ENCODE results near the gene UBE2G1.
"Not testable (repeated sequence)": the region's sequence is repeated elsewhere in the genome, so short reads cannot be mapped to it uniquely, and the experiment has no call there.

UBE2G1 gene

DNA sequence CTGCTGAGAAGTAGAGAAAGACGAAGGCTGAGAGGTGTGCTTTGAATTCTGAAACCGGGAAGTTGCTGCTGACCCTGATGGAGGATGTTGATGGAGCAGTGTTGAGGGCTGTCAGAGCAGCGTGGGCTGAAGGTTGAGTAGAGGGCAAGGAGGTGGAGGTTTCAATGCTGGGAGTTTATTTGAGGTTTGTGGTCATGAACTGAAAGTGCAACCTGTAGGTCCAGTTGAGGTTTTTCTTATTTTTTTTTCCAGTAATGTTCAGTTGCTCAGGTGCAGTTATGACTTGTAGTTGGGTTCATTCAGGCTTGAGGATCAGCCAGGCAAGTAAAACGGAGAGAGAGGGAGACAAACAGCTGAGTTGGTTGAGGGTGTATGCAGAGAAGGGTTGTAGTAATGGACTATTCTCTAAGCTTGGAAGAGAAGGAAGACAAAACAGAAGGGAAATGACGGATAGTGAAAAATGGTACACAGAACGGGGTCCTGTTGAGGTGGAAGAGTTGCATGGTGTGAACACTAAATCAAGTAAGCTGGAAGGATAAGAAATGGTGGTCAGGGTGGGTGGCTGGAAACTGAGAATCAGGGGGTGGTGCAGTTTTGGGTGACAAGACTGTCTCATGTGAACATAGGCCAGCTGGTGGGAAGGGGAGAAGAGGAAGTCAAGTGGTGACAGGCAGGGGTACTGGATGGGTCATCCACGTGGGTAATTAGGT, 8.7 kb upstream of the UBE2G1 start:
- DNase-seq = no peak

DNA sequence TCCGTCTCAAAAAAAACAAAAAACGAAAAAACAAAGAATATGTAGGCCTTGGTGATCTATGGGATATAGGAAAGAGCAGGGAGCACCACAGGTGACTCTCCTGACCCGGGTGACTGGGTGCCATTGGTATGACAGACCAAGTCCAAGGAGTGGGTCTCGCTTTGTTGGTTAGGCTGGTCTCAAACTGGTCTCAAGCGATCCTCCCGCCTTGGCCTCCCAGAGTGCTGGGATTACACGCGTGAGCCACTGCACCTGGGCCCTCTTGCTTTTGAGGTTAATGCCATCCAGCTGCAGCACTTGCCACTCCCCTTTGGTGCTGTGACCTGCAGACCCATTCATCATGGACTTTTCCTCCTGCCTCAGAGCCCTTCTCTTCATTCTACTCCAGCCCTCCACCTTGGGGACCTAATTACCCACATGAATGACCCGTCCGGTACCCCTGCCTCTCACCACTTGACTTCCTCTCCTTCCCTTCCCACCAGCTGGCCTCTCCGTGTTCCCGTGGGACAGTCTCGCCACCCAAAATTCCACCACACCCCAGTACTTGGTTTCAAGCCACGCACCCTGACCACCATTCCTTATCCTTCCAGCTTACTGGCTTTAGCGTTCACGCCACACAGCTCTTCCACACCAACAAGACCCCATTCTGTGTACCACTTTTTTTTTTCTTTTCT, 3.2 kb upstream of the UBE2G1 start:
- DNase-seq = no peak

DNA sequence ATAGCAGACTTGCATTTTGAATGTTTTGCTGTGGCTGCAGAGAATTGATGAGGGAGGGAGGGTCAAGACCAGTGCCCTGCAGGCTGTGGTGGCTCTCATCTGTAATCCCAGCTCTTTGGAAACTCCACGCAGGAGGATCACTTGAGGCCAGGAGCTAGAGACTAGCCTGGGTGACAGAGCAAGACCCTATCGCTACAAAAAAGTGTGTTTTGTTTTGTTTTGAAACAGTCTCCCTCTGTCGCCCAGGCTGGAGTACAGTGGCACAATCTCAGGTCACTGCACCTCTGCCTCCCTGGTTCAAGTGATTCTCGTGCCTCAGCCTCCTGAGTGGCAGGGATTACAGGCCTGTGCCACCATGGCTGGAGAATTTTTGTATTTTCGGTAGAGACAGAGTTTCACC, 1.9 kb upstream of the UBE2G1 start:
- DNase-seq = no peak

DNA sequence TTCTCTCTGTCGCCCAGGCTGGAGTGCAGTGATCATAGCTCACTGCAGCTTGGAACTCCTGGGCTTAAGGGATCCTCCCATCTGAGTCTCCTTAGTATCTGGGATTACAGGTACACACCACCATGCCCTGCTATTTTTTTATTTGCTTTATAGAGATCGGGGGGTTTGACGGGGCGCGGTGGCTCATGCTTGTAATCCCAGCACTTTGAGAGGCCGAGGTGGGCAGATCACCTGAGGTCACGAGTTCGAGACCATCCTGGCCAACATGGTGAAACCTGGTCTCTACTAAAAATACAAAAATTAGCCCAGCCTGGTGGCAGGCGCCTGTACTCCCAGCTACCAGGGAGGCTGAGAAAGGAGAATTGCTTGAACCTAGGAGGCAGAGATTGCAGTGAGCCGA, 702 bp upstream of the UBE2G1 start:
- DNase-seq = not testable (repeated sequence)

DNA sequence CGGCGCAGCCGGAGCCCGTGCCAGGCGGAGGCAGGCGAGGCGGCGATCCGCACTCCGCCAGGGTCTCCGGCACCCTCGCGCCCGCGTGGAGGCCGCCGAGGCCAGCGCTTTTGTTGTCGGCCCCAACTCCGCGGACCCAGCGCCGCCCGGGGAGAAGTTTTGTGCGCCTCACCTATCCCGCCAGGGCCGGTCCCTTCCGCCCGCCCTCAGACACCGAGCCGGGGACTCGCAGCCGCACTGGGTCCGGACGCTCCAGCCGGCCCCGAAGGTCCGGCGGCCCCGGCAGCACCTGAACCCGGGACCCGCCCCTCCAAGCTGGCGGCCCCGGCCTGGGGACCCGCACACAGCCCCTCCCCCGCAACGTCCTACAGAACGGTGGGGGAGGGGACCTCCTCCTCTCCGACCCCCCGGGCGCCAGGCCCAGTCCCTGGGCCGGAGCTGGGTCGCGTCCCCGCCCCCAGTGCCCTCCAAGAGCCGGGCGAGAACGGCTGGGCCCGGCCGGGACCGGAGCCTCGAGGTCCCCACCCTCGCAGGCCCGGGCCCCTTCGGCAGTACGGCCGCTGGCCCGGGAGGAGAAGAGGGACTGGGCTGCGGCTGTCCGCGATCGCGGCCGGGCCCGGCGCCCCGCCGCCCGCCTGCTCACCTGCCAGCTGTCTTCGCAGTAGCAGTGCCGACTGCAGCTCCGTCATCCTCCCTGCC, 698 bp downstream of the UBE2G1 start:
- no peak for DNase-seq

DNA sequence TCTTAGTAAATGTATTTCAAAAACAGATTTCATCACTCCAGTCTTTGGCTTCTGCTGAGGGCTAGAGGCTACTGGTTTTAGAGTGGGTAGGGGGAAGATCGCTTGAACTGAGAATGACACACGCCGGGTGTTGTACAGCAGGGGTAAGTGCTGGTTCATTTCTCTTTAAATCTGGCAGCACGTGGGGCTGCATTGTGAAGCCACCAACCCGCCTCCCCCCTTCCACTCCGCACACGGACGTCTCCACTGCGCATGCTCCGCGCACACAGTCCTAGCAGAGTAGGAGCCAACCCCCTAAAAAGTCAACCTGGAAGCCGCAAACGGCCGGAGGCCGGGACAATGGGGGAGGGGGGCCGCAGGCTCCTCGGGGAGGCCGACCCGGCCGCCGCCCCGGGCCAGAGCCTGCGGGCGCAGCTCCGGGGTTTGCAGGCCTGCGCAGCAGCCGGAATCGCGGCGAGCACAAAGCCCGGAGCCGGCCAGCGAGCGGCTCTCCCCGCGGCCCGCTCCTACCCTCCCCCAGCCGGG, 1.3 kb downstream of the UBE2G1 start:
- DNase-seq = peak; percentile 89

DNA sequence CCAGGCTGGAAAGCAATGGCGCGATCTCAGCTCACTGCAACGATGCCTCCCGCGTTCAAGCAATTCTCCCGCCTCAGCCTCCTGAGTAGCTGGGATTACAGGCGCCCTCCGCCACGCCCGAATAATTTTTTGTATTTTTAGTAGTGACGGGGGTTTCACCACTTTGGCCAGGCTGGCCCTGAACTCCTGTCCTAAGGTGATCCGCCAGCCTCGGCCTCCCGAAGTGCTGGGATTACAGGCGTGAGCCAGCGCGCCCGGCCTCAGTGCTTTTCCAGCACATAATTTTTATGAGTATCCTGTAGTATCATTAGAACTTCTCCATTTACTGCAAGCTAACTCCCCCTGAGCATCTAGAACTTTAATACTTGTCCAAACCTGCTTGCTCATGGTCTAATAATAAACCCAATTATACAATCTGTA, 1.8 kb downstream of the UBE2G1 start:
- no peak for DNase-seq

DNA sequence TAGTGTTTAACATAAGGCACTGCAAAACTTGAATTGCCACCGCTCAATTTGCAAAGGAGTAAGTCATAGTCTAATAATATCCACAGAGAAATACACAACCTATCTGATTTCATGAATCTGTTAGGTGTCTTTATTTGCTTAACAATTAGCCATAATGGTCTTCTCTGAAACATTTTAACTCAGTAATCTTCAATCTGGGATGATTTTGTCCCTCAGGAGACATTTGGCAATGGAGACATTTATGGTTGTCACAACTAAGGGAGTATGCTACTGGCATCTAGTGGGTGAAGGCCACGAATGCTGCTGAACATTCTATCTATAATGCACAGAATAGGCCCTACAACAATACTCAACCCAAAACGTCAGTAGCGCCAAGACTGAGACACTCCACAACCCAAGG, 4.3 kb downstream of the UBE2G1 start:
- DNase-seq = no peak

DNA sequence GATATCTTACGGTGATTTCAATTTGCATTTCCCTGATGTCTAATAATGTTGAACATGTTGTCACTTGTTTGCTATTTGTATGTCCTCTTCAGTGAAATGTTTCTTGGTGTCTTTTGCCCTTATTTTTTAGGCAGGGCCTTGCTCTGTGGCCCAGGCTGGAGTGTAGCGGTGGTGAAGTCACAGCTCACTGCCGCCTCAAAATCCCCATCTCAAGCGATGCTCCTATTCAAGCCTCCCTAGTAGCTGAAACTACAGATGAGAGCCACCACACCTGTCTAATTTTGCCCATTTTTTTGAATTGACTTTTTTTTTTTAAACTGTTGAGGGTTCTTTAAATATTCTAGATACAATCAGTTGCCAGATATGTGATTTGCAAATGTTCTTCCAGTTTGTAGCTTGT, 8.3 kb downstream of the UBE2G1 start:
- no peak for DNase-seq

DNA sequence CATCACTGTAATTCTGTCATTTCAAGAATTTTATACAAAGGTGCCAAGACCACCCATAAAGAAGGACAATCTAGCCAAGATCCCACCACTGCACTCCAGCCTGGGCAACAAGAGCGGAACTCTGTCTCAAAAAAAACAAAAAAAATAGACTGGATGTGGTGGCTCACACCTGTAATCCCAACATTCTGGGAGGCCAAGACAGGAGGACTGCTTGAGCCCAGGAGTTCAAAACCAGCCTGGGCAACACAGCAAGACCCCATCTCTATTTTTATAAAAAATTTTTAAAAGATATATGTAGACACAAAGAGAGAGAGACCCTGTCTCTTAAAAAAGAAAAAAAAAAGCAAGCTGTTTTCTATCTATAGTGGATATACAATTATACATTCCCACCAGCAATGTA, 8.8 kb downstream of the UBE2G1 start:
- no peak for DNase-seq

DNA sequence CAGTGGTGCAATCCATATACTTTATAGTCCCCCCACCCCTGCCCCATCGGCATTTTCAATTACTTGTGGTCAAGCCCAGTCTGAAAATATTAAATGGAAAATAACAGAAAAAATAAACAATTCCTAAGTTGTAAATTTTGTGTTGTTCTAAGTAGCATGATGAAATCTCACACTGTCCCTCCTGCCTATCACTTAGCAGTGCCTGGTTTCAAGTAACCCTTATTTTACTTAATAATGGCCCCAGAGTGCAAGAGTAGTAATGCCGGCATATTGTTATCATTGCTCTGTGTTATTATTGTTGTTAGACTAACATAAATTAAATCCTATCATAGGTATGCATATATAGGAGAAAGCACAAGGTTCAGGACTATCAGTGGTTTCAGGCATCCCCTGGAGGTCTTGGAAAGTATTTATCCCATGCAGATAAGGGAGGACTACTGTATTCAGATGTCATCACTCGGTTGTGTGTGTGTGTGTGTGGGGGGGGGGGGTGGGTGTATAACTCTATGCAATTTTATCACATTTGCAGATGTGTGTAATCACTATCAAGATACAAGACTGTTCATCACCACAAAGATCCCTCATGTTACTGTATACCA, 9.3 kb downstream of the UBE2G1 start:
- no peak for DNase-seq

DNA sequence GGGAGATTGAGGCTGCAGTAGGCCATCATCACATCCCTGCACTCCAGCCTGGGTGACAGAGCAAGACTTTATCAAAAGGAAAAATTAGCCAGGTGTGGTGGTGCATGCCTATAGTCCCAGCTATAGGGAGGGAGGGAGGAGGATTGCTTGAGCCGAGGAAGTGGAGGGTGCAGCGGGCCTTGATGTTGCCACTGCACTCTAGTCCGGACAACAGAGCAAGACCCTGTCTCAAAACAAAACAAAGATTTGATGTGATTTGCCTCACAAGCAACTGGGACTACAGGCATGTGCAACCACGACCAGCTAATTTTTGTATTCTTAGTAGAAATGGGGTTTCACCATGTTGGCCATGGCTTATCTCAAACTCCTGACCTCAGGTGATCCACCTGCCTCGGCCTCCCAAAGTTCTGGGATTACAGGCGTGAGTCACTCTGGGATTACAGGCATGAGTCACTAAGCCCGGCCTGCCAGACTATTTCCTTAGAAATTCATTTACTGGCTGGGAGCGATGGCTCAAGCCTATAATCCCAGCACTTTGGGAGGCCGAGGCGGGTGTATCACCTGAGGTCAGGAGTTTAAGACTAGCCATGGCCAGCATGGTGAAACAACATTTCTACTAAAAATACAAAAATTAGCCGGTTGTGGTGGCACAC, 11.5 kb downstream of the UBE2G1 start:
- no peak for DNase-seq

DNA sequence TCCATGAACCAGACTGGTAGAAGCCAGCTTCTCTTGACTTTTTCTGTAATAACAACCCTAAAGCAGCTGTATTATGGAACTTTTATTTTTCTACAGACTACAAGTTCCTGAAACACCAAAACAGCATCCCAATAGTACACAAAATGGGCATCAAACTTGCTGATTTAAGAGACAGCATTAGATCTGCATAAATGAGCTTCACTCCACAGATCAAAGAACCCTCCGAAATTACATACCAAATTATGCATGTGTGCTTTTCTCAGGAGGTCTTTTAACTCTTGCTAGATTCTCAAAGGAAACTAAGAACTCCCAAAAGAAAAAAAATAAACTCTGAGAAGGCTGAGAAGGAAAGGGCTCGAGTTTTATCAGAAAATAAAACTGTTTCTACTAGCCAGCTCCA, 12.3 kb downstream of the UBE2G1 start:
- DNase-seq = no peak

DNA sequence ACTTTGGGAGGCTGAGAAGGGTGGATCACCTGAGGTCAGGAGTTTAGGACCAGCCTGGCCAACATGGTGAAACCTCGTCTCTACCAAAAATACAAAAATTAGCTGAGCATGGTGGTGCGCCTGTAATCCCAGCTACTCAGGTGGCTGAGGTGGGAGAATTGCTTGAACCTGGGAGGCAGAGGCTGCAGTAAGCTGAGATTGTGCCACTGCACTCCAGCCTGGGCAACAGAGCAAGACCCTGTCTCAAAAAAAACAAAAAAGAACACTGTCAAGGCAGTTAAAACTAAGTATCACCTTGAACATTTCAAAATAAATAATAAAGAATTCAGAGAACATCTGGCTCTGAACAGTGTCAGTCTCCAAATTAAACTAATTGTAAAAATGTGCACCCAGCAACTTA, 16.3 kb downstream of the UBE2G1 start:
- DNase-seq = not testable (repeated sequence)

DNA sequence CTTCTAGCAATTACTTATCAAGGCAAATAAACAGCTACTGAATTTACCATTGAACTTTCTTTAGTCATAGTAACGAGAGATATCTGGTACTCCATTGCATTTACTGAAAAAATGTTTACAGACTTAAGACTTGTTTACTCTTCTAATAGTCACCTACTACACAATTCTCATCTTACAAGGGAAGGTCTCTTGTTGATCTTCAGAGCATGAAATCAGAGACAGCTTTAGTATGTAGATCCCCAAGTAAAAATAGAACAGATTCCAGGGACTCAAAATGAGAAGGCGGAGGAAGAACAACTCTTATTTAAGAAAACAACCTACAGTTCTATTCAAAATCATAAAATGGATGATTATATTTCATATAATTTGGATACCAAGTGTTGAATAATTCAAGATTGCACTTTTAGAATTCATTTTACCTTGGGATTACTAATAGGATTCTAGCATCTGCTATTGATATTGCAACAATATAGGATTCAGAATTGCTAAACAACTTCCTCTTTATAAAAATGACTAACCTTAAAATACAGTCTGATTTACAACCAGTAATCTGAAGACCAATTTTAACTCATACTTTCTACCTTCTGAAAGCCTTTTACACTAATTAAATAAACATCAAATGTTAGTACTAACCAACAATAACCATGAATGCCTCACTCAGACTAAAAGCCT, 20.8 kb downstream of the UBE2G1 start:
- no peak for DNase-seq

DNA sequence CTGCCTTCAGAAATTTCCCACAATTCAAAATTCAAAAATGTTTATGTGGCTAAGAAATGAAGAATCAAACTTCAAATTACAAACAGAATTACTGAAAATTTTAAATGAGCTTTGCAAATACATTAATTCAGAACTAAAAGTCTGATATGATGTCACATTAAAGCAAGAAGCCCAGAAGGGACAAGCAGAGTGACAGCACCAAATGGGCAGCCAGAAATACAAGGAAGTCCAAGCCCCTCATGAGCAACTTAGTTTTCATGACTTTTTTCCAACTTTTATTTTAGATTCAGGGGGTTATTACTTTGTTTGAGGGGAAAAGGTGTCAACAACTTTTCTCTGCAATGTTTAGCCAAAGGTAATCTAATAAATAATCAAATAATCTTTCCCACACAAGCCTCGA, 21.5 kb downstream of the UBE2G1 start:
- DNase-seq = no peak

DNA sequence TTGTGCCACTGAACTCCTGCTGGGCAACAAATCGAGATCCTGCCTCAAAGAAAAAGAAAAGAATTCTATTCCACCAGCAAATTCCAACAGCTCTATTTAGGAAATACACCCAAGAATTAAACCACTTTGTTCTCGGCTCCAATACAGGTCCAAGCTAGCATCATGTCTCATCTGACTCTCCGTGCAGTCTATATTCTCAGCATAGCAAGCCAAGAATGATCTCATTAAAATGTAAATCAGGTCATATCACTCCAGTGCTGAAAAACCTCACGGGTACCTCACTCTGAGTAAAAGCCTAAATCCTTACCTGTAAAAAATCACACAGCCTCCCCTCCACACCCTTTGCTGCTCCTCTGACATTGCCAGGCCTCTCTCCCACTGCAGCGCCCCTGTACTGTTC, 23.9 kb downstream of the UBE2G1 start:
- DNase-seq = no peak

DNA sequence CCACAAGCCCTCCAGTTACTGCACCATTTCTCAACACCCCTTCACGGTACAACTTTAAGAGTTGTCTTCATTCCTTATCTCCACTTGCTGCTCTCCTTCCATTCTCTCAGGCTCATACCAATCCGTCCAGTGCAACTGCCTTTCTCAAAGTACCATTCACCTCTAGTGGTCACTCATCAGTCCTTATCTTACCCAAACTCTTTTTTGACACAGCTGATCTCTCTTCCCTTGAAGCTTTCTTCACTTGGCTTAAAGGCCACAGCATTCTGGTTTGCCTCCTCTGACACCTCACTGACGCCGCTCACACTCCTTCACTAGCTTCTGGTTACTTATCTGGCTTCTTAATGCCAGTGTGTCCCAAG, 24.9 kb downstream of the UBE2G1 start:
- no peak for DNase-seq

DNA sequence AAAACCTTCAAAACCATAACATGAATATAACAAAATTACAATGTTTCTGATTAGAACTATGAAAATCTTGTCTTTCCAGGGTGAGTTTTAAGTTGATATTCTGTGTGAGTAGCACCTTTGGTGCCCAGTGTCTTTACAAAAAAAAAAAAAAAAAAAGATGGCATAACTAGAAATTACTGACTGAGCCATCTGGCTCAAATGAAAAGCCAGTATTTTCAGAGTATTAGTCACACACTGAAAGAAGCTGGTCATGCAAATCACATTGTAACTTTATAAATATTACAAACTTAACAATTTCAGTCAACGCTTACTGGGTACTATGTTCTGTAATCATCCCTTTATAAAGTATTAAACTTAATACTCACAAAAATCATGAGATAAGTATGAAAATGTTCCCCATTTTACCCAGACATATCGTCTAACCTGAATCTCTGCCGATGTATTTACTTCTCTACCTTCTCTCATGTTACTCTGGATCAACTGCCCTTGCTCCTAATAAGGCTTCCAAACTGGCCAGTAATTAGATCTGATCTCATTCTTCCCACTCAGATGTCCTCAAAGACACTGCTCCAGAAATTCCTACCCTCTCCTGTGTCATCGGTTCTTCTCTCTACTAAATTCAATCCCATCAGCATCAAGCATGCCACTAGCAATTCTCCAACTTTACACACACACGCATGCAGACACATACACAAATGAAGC, 25.4 kb downstream of the UBE2G1 start:
- no peak for DNase-seq

DNA sequence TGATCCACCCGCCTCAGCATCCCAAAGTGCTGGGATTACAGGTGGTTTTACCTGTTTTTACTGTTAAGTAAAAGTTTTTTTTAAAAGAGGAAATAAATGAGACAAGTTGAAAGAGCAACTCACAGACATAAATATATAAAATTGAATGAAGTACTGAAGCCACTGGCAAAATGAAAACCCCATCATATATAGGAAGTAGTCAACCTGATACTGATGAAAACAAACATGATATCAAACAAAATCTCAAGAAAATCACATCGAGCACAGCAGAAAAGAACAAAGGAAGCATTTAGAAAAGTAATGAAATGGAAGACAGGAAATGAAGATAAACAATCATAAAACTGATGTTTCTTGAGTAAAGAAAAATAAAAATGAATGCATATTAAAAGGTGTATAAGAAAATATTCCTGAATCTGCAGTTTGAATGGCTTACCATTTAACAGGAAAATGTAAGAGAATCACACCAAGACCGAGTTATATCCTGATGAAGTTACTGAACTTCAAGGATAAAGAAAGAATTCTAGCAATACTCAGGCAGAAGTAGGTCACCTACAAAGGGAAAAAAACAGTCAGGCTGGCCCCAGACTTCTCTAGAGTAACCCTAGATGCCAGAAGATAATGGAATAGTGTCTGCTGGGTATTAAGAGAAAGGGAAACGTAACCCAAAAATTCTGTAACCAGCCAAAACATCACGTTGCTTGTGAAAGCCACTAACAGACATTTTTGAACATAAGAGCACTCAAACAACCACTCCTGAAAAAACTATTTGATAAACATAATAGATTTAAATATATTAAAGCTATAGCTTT, 31.5 kb downstream of the UBE2G1 start:
- DNase-seq = no peak

DNA sequence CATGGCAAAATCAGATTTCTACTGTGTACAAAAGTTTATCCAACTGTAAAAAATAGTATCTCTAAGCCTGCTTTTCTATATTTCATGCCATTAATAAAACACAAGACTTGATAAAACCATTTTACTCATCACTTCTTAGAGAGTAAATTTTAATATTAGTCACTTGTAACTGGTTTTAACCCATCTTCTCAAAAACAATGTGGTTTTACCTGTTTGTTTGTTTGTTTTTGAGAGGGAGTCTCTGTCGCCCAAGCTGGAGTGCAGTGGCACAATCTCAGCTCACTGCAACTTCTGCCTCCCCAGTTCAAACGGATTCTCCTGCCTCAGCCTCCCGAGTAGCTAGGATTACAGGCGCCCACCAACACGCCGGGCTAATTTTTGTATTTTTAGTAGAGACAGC, 32.1 kb downstream of the UBE2G1 start:
- DNase-seq = no peak
